Fibroblast of villous mesenchyme (primary cell): ENCODE data around the gene PPP6R3. TPM values are rescaled to one million over a fixed set of nuclear protein-coding genes. Genes with fewer than 3 reads are reported as not detected.

Experiments used
- DNase-seq: peaks from one replicate; pipeline ENCODE4 v3.0.0-alpha.2; 2010; ENCODE audit warnings: low read depth
- H3K4me3 ChIP-seq: 2 replicates; pipeline ENCODE4 v1.5.1; 2011; ENCODE audit warnings: low read depth, mild to moderate bottlenecking, low read length
- total RNA-seq: library from RNA; depleted of rRNA; stranded (reverse); fragments of >200 nt; gene quantifications from 2 replicates; pipeline ENCODE4 v1.2.3, GENCODE V29; 2012
- TF ChIP-seq, protein P1 (sequence below): IDR thresholded peaks from 2 replicates; pipeline ENCODE4 v1.5.1; 2012; ENCODE audit warnings: low read depth, mild to moderate bottlenecking, low read length; ENCODE audit not compliant: insufficient read depth

PPP6R3 gene
- total RNA-seq, 1 donor = 218 TPM

DNA sequence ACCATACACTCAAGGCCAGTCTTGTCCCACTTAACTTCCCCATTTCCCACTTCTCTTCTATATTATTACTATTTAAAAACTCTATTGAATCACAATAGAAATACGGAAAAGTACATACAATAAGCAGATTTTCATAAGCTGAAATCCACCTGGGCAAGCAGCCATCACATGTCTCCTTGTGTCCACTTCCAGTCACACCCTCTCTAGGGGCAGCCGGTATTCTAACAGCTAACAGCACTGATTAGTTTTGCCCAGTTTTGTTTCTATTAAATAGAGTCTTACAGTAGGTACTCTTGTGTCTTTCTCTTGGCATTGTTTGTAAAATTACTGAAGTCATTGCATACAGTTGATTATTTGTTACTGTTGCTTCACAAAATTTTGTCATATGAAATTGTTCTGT, 37.8 kb downstream of the PPP6R3 start:
- no peak for DNase-seq
- TF ChIP-seq, protein P1, sequence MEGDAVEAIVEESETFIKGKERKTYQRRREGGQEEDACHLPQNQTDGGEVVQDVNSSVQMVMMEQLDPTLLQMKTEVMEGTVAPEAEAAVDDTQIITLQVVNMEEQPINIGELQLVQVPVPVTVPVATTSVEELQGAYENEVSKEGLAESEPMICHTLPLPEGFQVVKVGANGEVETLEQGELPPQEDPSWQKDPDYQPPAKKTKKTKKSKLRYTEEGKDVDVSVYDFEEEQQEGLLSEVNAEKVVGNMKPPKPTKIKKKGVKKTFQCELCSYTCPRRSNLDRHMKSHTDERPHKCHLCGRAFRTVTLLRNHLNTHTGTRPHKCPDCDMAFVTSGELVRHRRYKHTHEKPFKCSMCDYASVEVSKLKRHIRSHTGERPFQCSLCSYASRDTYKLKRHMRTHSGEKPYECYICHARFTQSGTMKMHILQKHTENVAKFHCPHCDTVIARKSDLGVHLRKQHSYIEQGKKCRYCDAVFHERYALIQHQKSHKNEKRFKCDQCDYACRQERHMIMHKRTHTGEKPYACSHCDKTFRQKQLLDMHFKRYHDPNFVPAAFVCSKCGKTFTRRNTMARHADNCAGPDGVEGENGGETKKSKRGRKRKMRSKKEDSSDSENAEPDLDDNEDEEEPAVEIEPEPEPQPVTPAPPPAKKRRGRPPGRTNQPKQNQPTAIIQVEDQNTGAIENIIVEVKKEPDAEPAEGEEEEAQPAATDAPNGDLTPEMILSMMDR = no peak
- no peak overlapping the region for H3K4me3 ChIP-seq

DNA sequence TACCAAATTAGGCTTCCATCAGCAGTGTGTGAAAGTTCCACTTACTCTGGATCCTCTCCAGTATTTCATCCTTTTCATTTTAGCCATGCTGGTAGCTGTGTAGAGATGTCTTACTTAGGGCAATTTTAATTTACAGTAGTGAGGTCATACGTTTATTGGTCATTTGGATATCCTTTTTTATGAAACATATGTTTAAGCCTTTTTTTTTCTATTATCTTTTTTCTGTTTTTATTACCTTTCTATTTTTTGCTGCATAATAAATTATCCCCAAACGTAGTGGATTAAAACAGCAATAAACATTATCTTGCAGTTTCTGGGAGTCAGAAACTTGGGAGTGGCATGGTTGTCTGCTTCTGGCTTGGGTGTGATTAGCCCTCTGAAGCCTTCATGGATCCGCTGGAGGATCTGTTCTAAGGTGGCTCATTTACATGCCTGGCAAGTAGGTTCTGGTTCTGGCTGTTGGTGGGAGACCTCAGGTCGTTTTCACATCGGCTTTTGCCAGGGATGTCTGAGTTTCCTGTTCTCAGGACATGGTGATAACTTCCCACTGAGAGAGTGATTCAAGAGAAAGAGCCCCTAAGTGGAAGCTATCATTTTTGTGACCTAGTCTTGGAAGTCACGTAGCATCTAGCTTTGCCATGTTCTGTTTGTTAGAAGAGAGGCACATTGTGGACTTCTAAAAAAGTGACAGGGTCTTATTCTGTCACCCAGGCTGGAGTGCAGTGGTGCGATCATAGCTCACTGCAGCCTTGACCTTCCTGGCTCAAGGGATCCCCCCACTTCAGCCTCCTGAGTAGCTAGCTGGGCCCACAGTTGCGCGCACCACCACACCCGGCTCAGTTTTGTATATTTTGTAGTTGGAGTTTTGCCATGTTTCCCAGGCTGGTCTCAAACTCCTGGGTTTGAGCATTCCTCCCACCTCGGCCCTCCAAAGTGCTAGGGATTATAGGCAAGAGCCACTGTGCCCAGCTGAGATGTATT, 38.6 kb downstream of the PPP6R3 start:
- no peak for DNase-seq
- TF ChIP-seq, protein P1 = no peak
- no peak overlapping the region for H3K4me3 ChIP-seq

DNA sequence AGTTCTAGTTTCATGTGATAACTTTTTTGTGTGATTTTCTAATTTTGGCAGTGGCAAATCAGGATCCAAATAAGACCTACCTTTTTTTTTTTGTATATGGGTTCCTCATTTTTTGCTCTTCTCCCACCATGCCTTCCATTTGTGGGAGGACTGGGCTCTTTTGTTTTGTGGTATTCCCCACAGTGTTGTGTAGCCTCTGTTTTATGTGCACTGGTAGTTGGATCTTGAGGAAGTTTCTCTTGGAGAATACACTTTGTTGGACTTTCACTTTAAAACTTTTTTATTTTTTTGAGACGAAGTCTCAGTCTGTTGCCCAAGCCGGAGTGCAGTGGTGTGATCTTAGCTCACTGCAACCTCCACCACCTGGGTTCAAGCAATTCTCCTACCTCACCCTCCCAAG, 39.7 kb downstream of the PPP6R3 start:
- H3K4me3 ChIP-seq = no peak overlapping the region
- TF ChIP-seq, protein P1 = no peak
- no peak for DNase-seq

DNA sequence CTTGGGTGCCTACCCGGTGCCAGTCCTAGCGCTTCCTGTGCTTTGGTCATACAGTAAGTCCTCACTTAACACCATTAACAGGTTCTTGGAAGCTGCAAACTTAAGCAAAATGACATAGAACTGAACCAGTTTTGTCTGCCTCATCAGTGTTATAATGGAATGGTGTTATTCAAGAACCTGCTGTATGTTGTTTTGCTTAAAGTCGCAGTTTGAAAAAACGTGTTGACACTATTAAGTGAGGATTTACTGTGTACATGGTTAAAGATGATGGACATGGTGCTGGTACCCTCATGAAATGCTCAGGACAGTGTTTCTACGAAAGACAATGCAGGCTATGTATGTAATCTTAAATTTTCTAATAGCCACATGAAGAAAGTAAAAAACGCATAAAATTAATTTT, 41.3 kb downstream of the PPP6R3 start:
- H3K4me3 ChIP-seq = no peak overlapping the region
- TF ChIP-seq, protein P1 = no peak
- DNase-seq = no peak

DNA sequence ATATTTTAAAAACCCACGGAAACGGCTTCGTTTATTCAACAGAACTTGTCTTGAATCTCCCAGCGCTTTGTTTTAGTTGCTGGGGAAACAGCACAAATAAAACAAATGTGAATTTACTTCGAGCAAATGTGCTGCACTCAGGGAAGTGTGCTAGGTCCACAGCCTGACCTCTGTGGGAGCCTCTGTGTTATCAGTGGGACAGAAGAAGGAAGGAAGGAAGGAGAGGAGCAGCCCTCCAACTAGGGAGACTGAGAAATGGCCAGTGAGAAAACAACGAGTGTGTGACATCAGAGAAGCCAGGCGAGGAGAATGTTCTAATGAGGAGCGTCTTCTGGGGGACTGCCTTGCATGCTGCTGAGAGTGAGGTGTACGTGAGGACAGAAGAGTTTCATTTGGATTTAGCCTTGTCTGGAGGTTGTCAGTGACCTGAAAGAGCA, 42.7 kb downstream of the PPP6R3 start:
- no peak for DNase-seq
- TF ChIP-seq, protein P1 = no peak
- no peak overlapping the region for H3K4me3 ChIP-seq

DNA sequence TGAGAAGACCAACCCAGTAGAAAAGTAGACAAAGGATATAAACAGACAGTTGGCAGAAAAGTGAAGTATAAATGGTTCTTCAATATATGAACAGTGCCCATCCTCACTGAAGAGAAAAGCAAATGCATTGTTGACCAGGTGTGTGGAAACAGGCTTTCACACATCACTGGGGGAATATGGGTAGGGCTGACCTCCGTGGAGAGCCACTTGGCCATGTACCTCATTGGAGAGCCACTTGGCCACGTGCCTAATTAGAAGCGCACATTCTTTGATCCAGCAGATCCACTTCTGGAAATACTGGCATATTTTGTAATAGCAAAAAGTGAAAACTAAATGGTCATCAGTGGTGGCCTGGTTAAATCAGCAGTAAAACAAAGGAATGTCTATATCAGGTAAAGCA, 43.2 kb downstream of the PPP6R3 start:
- H3K4me3 ChIP-seq = no peak overlapping the region
- TF ChIP-seq, protein P1 = no peak

More for the DNA sequence above, 43.2 kb downstream of the PPP6R3 start:
- no peak for DNase-seq
